SU-DHL-6 (cell line): ENCODE data around the gene CREB5.

Source experiments
- H2AFZ ChIP-seq: fragments of 200-600 bp; sonication (generic); 2 replicates; pipeline ENCODE4 v1.6.1; 2014; ENCODE audit warnings: low read depth, mild to moderate bottlenecking, moderate library complexity, mixed read lengths, antibody characterized with exemption, low read length; ENCODE audit not compliant: severe bottlenecking
- H3F3A ChIP-seq: fragments of 200-600 bp; shearing (Covaris generic); 2 replicates; pipeline ENCODE4 v1.6.0; 2016; ENCODE audit warnings: antibody characterized with exemption, mild to moderate bottlenecking; ENCODE audit not compliant: insufficient read depth
- H3K27ac ChIP-seq: fragments of 200-600 bp; sonication (generic); 2 replicates; pipeline ENCODE4 v1.5.1; 2016; ENCODE audit warnings: low read depth, mild to moderate bottlenecking, low read length, moderate library complexity, mixed read lengths
- H3K27me3 ChIP-seq: fragments of 200-600 bp; sonication (generic), shearing (Covaris generic); 2 replicates; pipeline ENCODE4 v1.6.0; 2014; ENCODE audit warnings: mild to moderate bottlenecking, low read length
- H3K36me3 ChIP-seq: fragments of 200-600 bp; sonication (generic); 2 replicates; pipeline ENCODE4 v1.6.1; 2014; ENCODE audit warnings: mild to moderate bottlenecking, low read length, mixed read lengths
- H3K4me2 ChIP-seq: fragments of 300-600, 200-600 bp; shearing (Covaris generic), sonication (generic); 2 replicates; pipeline ENCODE4 v1.6.0; 2014; ENCODE audit warnings: low read length, low read depth, mild to moderate bottlenecking; ENCODE audit not compliant: poor library complexity, severe bottlenecking
- H3K4me3 ChIP-seq: fragments of 200-600 bp; sonication (generic); 2 replicates; pipeline ENCODE4 v1.5.1; 2014; ENCODE audit warnings: antibody characterized with exemption, low read length, mild to moderate bottlenecking, mixed read lengths; ENCODE audit not compliant: insufficient read depth, poor library complexity, severe bottlenecking
- H3K79me2 ChIP-seq: fragments of 200-600 bp; sonication (generic); 2 replicates; pipeline ENCODE4 v1.6.1; 2014; ENCODE audit warnings: mild to moderate bottlenecking, low read length, moderate library complexity; ENCODE audit not compliant: insufficient read depth
- H3K9ac ChIP-seq: fragments of 200-600 bp; sonication (generic); 2 replicates; pipeline ENCODE4 v1.7.0; 2014; ENCODE audit warnings: mild to moderate bottlenecking, low read length
- H3K9me2 ChIP-seq: fragments of 200-600 bp; sonication (generic); replicated peaks from 2 replicates; pipeline ENCODE4 v1.6.1; 2014; ENCODE audit warnings: low read length; ENCODE audit not compliant: insufficient read depth
- H3K9me3 ChIP-seq: fragments of 200-600 bp; sonication (generic); 2 replicates; pipeline ENCODE4 v1.6.1; 2014; ENCODE audit warnings: low read length, mixed read lengths; ENCODE audit not compliant: insufficient read depth
- H4K20me1 ChIP-seq: fragments of 200-600 bp; sonication (generic); 2 replicates; pipeline ENCODE4 v1.6.1; 2014; ENCODE audit warnings: low read depth, mild to moderate bottlenecking, antibody characterized with exemption, low read length, moderate library complexity, mixed read lengths
- CTCF ChIP-seq: fragments of 200-600 bp; sonication (generic); IDR thresholded peaks from one replicate; pipeline ENCODE4 v1.5.1; 2017; ENCODE audit warnings: antibody characterized with exemption, mild to moderate bottlenecking, low read length, moderate library complexity; ENCODE audit not compliant: insufficient read depth, poor library complexity, severe bottlenecking
- EZH2phosphoT487 ChIP-seq: fragments of 200-600 bp; sonication (generic), shearing (Covaris generic); conservative IDR thresholded peaks from 2 replicates; pipeline ENCODE4 v1.6.1; 2018; ENCODE audit warnings: mild to moderate bottlenecking, antibody characterized with exemption, low read length, moderate library complexity, mixed read lengths

The CREB5 gene

GRCh38 chr7:28472332-28472731 lies 60.0 kb downstream of the CREB5 start:
- no peak overlapping the region for H2AFZ ChIP-seq
- TF ChIP-seq EZH2phosphoT487 (no peak), CTCF (no peak)
- no peak overlapping the region for H3K9ac ChIP-seq
- no peaks in the 10 kb centered on the region for H3K9me2 ChIP-seq
- H3K27ac ChIP-seq, result no peak overlapping the region
- no peaks in the 10 kb centered on the region for H3K27me3 ChIP-seq
- H3K9me3 ChIP-seq, result no peaks in the 10 kb centered on the region
- H3F3A ChIP-seq, result no peaks in the 10 kb centered on the region
- H3K4me3 ChIP-seq, result no peak overlapping the region
- H4K20me1 ChIP-seq, result no peaks in the 10 kb centered on the region
- no peaks in the 10 kb centered on the region for H3K79me2 ChIP-seq
- H3K4me2 ChIP-seq, result no peak overlapping the region
- no peaks in the 10 kb centered on the region for H3K36me3 ChIP-seq

GRCh38 chr7:28473571-28474281 lies 61.4 kb downstream of the CREB5 start:
- Histone ChIP-seq H3K4me2 (no peak overlapping the region), H3K9ac (no peak overlapping the region), H4K20me1 (no peaks in the 10 kb centered on the region), H3K79me2 (no peaks in the 10 kb centered on the region), H2AFZ (no peak overlapping the region), H3K27ac (no peak overlapping the region), H3K9me3 (no peaks in the 10 kb centered on the region), H3F3A (no peaks in the 10 kb centered on the region), H3K27me3 (no peaks in the 10 kb centered on the region), H3K4me3 (no peak overlapping the region), H3K36me3 (no peaks in the 10 kb centered on the region), H3K9me2 (no peaks in the 10 kb centered on the region)
- no peak for TF ChIP-seq EZH2phosphoT487
- TF ChIP-seq CTCF, result no peak

- Histone ChIP-seq H3K27me3 (no peaks in the 10 kb centered on the region), H3K9me2 (no peaks in the 10 kb centered on the region), H3K79me2 (no peaks in the 10 kb centered on the region), H3K9ac (no peak overlapping the region), H3F3A (no peaks in the 10 kb centered on the region), H2AFZ (no peak overlapping the region), H3K9me3 (no peaks in the 10 kb centered on the region), H3K4me2 (no peak overlapping the region), H3K27ac (no peak overlapping the region), H4K20me1 (no peaks in the 10 kb centered on the region), H3K4me3 (no peak overlapping the region), H3K36me3 (no peaks in the 10 kb centered on the region)
- TF ChIP-seq EZH2phosphoT487, result no peak
- no peak for TF ChIP-seq CTCF
Measured at GRCh38 chr7:28474282-28474638, 61.9 kb downstream of the CREB5 start.
